GM12878 (cell line): Measurements from ENCODE around the gene PRSS12. TPM values are rescaled to one million over a fixed set of nuclear protein-coding genes. Genes with fewer than 3 reads are reported as not detected.

Source experiments
- ATAC-seq: fragments of 200-7000 bp; cut with Tn5 transposase; 3 replicates; pipeline ENCODE4 v1.9.1; 2020; ENCODE audit warnings: mild to moderate bottlenecking, moderate library complexity
- BruUV-seq: library from RNA; stranded (reverse); fragments of 400-500 nt; replicated peaks from 2 replicates; lab custom pipeline; 2021; lab: Mats Ljungman, UMichigan
- CTCF ChIA-PET: fragments of 300-600 bp; sonication (Branson Sonifier 250); formaldehyde crosslinking; extraction: SDS; loops from one replicate; lab custom pipeline; 2021; ENCODE audit warnings: inconsistent platforms; lab: Yijun Ruan, JAX
- POLR2A ChIA-PET: fragments of 350-600 bp; formaldehyde crosslinking; extraction: SDS; loops from one replicate; lab custom pipeline; 2021; ENCODE audit warnings: inconsistent platforms; lab: Charles Lee
- RAD21 ChIA-PET: fragments of 300-600 bp; sonication (Branson Sonifier 250); formaldehyde crosslinking; loops from one replicate; lab custom pipeline; 2023; ENCODE audit warnings: antibody characterized with exemption; ENCODE audit not compliant: unreplicated experiment; lab: Charles Lee
- SMC1A ChIA-PET: fragments of 300-600 bp; sonication (Branson Sonifier 250); formaldehyde crosslinking; loops from one replicate; lab custom pipeline; 2023; ENCODE audit not compliant: unreplicated experiment, uncharacterized antibody; lab: Charles Lee
- DNase-seq: peaks from one replicate; pipeline ENCODE4 v3.0.0-alpha.2; 2011; ENCODE audit warnings: low read depth, low spot score
- FAIRE-seq: peaks from 3 replicates; lab custom pipeline; 2011; peaks lifted over from hg19 to GRCh38; lab: Jason Lieb, UNC
- H2AFZ ChIP-seq: 2 replicates; pipeline ENCODE4 v1.6.0; 2011; ENCODE audit warnings: low read depth, low read length, control low read depth; ENCODE audit not compliant: control insufficient read depth
- H3K27ac ChIP-seq: 2 replicates; pipeline ENCODE4 v1.5.1; 2011; ENCODE audit warnings: control low read depth; ENCODE audit not compliant: control insufficient read depth, insufficient read depth
- H3K27me3 ChIP-seq, 2 experiments: replicated peaks in 1 of 2; 2 replicates each; pipeline versions ENCODE4 v1.6.0 to v1.6.1; 2011; ENCODE audit warnings: low read length in 1 of 2; ENCODE audit not compliant: control insufficient read depth in 2 of 2, insufficient read depth in 2 of 2
- H3K36me3 ChIP-seq, 2 experiments: 2 replicates each; pipeline ENCODE4 v1.5.1; 2011; ENCODE audit warnings: low read length in 1 of 2; ENCODE audit not compliant: control insufficient read depth in 2 of 2, insufficient read depth in 2 of 2
- H3K4me1 ChIP-seq: 2 replicates; pipeline ENCODE4 v1.6.1; 2011; ENCODE audit warnings: mild to moderate bottlenecking, low read length, moderate library complexity, mixed read lengths; ENCODE audit not compliant: control insufficient read depth, insufficient read depth
- H3K4me2 ChIP-seq: 2 replicates; pipeline ENCODE4 v1.6.0; 2011; ENCODE audit warnings: control low read depth; ENCODE audit not compliant: control insufficient read depth, insufficient read depth
- H3K4me3 ChIP-seq: fragments of 200-600 bp; sonication (generic); 2 replicates; pipeline ENCODE4 v1.5.1; 2016
- H3K79me2 ChIP-seq: 2 replicates; pipeline ENCODE4 v1.6.0; 2011; ENCODE audit warnings: low read length; ENCODE audit not compliant: control insufficient read depth, insufficient read depth
- H3K9ac ChIP-seq: 2 replicates; pipeline ENCODE4 v1.8.0; 2011; ENCODE audit warnings: low read length, control low read depth, mixed read lengths; ENCODE audit not compliant: control insufficient read depth, insufficient read depth
- H3K9me3 ChIP-seq: replicated peaks from 3 replicates; pipeline ENCODE4 v1.5.1; 2011; ENCODE audit warnings: mild to moderate bottlenecking, low read length; ENCODE audit not compliant: control insufficient read depth, insufficient read depth
- H4K20me1 ChIP-seq: 2 replicates; pipeline ENCODE4 v1.6.0; 2011; ENCODE audit not compliant: control insufficient read depth, insufficient read depth
- ASH2L ChIP-seq: fragments of 300-600, 200-600 bp; sonication (generic); IDR thresholded peaks from 2 replicates; pipeline ENCODE4 v1.6.1; 2017; ENCODE audit warnings: low read depth, mild to moderate bottlenecking, borderline replicate concordance
- CREB1 ChIP-seq: IDR thresholded peaks from 2 replicates; pipeline ENCODE4 v1.6.1; 2012; ENCODE audit warnings: low read depth, mild to moderate bottlenecking, inconsistent platforms
- EED ChIP-seq: sonication (generic); IDR thresholded peaks from 2 replicates; pipeline ENCODE4 v1.6.1; 2016; ENCODE audit warnings: antibody characterized with exemption, low read depth
- ETV6 ChIP-seq, 2 experiments: fragments of 450-650 bp in 1 of 2; IDR thresholded peaks in 1 of 2; conservative IDR thresholded peaks in 1 of 2; 2 replicates each; pipeline ENCODE4 v1.6.1; 2014; ENCODE audit warnings: antibody characterized with exemption in 1 of 2, borderline replicate concordance in 1 of 2, low read depth in 1 of 2, mild to moderate bottlenecking in 1 of 2, moderate library complexity in 1 of 2
- IKZF1 ChIP-seq: fragments of 450-650 bp; conservative IDR thresholded peaks from 2 replicates; pipeline ENCODE4 v1.6.1; 2017; ENCODE audit warnings: antibody characterized with exemption, mild to moderate bottlenecking
- JUNB ChIP-seq: IDR thresholded peaks from 2 replicates; pipeline ENCODE4 v1.6.1; 2016; ENCODE audit warnings: antibody characterized with exemption, mild to moderate bottlenecking
- MEF2A ChIP-seq: IDR thresholded peaks from 2 replicates; pipeline ENCODE4 v1.6.1; 2011; ENCODE audit warnings: low read depth, mild to moderate bottlenecking, low read length, moderate library complexity; ENCODE audit not compliant: insufficient read depth
- SPI1 ChIP-seq: IDR thresholded peaks from 2 replicates; pipeline ENCODE4 v1.6.1; 2011; ENCODE audit warnings: low read depth, mild to moderate bottlenecking, low read length, moderate library complexity, borderline replicate concordance; ENCODE audit not compliant: insufficient read depth
- TAF1 ChIP-seq: IDR thresholded peaks from 2 replicates; pipeline ENCODE4 v1.6.1; 2011; ENCODE audit warnings: mild to moderate bottlenecking, low read depth, low read length, borderline replicate concordance
- TCF12 ChIP-seq: IDR thresholded peaks from 2 replicates; pipeline ENCODE4 v1.6.1; 2011; ENCODE audit warnings: low read depth, mild to moderate bottlenecking, low read length
- TCF3 ChIP-seq: IDR thresholded peaks from 2 replicates; pipeline ENCODE4 v1.6.1; 2012; ENCODE audit warnings: low read depth, mild to moderate bottlenecking, low read length, borderline replicate concordance; ENCODE audit not compliant: insufficient read depth
- ZNF217 ChIP-seq: fragments of 450-650 bp; IDR thresholded peaks from 2 replicates; pipeline ENCODE4 v1.6.1; 2017; ENCODE audit warnings: antibody characterized with exemption, mild to moderate bottlenecking
- WGBS: methylation state at CpG from one replicate; pipeline ENCODE4 v1.1.6; 2016; ENCODE audit warnings: low lambda C conversion rate; ENCODE audit not compliant: insufficient replicate concordance, insufficient coverage; ENCODE audit errors: missing lambda C conversion rate; 5-methylcytosine and 5-hydroxymethylcytosine counted together
- in situ Hi-C: fragments of 300-500 bp; cut with MboI; formaldehyde crosslinking; loops from 9 replicates; pipeline ENCODE4 v1.14.3; 2018; ENCODE audit warnings: mixed read lengths
- intact Hi-C: fragments of 100-400 bp; cut with micrococcal nuclease; formaldehyde crosslinking; loops from one replicate; pipeline ENCODE4 v1.14.2; 2022; ENCODE audit not compliant: unreplicated experiment
- polyA plus RNA-seq, 11 experiments: library from polyadenylated mRNA; depleted of rRNA in 4 of 11; unstranded in 6 of 11; stranded (reverse) in 5 of 11; fragments of >200 nt; fragmentation: Nextera tagmentation in 4 of 11; fragmentation: Illumina TruSeq in 1 of 11; extraction: Ambion mirVana in 4 of 11; extraction: Trizol in 1 of 11; gene quantifications; 1 replicate in 1 of 11; 2 replicates in 10 of 11; pipeline versions ENCODE4 v1.2.1 to v1.2.3, GENCODE V29; 2011 to 2016; ENCODE audit warnings: inconsistent platforms in 2 of 11, missing spikeins in 2 of 11, low read depth in 1 of 11
- total RNA-seq, 4 experiments: library from RNA; depleted of rRNA in 3 of 4; stranded (reverse); fragments of >200 nt in 3 of 4; fragmentation: Illumina TruSeq in 1 of 4; extraction: Trizol in 1 of 4; gene quantifications; 2 replicates each; pipeline versions ENCODE4 v1.2.1 to v1.2.3, GENCODE V29; 2013 to 2021
- TF ChIP-seq, protein P1 (sequence below): IDR thresholded peaks from 2 replicates; pipeline ENCODE4 v1.6.1; 2012; ENCODE audit warnings: improper control_type of control experiment, low read depth, low read length; ENCODE audit not compliant: insufficient replicate concordance
- TF ChIP-seq, protein P2 (sequence below), 3 experiments: IDR thresholded peaks in 2 of 3; conservative IDR thresholded peaks in 1 of 3; 2 replicates each; pipeline ENCODE4 v1.5.1; 2011; ENCODE audit warnings: low read depth in 3 of 3, low read length in 3 of 3, mild to moderate bottlenecking in 3 of 3, control low read depth in 2 of 3, moderate library complexity in 2 of 3, inconsistent platforms in 1 of 3, mixed read lengths in 1 of 3; ENCODE audit not compliant: control insufficient read depth in 2 of 3, insufficient read depth in 1 of 3; ENCODE audit errors: extremely low read depth in 1 of 3

Gene PRSS12
- total and polyA plus RNA-seq, 10 of the 15 experiments (the other 5 are each of a cell fraction or from before 2014, with no cell fraction given) = 0.04 to 0.34 (median 0.11) TPM; not detected in 2

DNA sequence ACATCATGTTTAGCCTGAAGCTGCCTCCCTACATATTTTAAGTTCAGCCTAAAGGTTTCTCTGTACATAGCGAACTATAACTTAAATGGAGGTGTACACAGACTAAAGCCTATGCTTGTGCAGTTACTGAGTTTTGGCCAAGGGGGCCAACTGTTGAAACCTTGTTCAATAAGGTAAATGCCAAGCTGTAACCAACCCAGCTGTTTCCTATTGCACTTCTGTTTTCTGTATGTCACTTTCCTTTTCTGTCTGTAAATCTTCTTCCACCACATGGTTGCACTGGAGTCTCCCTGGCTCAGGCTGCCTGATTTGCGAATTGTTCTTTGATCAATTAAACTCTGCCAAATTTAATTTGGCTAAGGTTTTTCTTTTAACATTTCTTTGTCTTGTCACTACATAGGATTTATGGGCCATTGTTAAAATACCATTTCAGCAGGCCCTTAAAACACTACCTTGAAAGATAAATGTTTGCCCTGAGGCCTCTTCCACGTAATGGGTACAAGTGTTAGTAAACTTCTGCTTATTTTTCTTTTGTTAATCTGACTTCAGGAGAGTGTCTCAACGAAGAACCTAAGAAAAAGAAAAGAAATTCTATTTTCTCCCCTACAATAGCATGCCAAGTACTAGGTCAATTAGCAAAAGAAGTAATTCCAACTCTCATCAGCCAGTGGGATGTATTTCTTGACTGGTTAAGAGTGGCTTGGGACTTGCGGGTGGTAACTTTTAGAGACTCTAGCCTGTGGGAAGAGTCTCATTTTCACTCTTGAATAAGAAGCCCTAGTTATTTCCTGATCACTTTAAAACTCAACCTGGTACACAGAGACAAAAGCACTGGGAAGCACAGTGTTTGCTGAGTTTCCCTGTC is 45.7 kb upstream of the PRSS12 start:
- Histone ChIP-seq H3K27me3 (no peaks in the 10 kb centered on the region), H4K20me1 (no peaks in the 10 kb centered on the region), H3K79me2 (no peaks in the 10 kb centered on the region), H3K4me3 (no peak overlapping the region), H2AFZ (peak overlapping the region; percentile 50), H3K9ac (no peak overlapping the region), H3K27ac (no peak overlapping the region; the same call in 1 of the 2 replicates), H3K4me1 (peaks cover 5% of the 10 kb centered on the region), H3K9me3 (no peaks in the 10 kb centered on the region), H3K4me2 (no peak overlapping the region), H3K36me3 (no peaks in the 10 kb centered on the region)
- in situ Hi-C loops = no loop called here
- CTCF ChIA-PET = interaction anchor here (0.9 kb wide), 2 partner anchors 16 to 25 kb away, joined by 4 read pairs; no protein-coding TSS in a partner anchor
- 46% methylated on average over 5 of the region's 5 CpGs for WGBS
- BruUV-seq = no TSS peak
- intact Hi-C loops = no loop called here
- ATAC-seq (peak; percentile 88), FAIRE-seq (peak; percentile 23), DNase-seq (peak; percentile 44)
- SMC1A ChIA-PET = interaction anchor here (0.9 to 3.1 kb wide), 2 partner anchors 18 to 41 kb away, joined by 3 to 17 read pairs; no protein-coding TSS in a partner anchor
- RAD21 ChIA-PET = interaction anchor here (1.1 kb wide), 1 partner anchor 18 kb away, joined by 4 read pairs; no protein-coding TSS in a partner anchor
- POLR2A ChIA-PET = interaction anchor here (1.2 kb wide), 1 partner anchor 15 kb away, joined by 6 read pairs; no protein-coding TSS in a partner anchor
- TF ChIP-seq MEF2A (peak; percentile 66; the same call in 1 of the 2 replicates), ZNF217 (no peak), TCF12 (0 out of 2 replicates have a peak, but pooled peaks have one; percentile 50), ASH2L (no peak), SPI1 (peak; percentile 64), CREB1 (0 out of 2 replicates have a peak, but pooled peaks have one; percentile 30), TCF3 (0 out of 2 replicates have a peak, but pooled peaks have one; percentile 57), JUNB (peak; percentile 39; the same call in 1 of the 2 replicates), TAF1 (no peak), EED (peak; percentile 43; the same call in 1 of the 2 replicates), IKZF1 (no peak), ETV6 (conservative IDR thresholded peaks at IDR 0.05 in 1 of 2, IDR thresholded peaks at IDR 0.05 in 1 of 2; ENCODE audit: borderline replicate concordance in 1 of 2, low read depth in 1 of 2) (peak in 1 of 2 experiments; percentile 63; a peak in 1 of 4 replicates)
- TF ChIP-seq, protein P1, sequence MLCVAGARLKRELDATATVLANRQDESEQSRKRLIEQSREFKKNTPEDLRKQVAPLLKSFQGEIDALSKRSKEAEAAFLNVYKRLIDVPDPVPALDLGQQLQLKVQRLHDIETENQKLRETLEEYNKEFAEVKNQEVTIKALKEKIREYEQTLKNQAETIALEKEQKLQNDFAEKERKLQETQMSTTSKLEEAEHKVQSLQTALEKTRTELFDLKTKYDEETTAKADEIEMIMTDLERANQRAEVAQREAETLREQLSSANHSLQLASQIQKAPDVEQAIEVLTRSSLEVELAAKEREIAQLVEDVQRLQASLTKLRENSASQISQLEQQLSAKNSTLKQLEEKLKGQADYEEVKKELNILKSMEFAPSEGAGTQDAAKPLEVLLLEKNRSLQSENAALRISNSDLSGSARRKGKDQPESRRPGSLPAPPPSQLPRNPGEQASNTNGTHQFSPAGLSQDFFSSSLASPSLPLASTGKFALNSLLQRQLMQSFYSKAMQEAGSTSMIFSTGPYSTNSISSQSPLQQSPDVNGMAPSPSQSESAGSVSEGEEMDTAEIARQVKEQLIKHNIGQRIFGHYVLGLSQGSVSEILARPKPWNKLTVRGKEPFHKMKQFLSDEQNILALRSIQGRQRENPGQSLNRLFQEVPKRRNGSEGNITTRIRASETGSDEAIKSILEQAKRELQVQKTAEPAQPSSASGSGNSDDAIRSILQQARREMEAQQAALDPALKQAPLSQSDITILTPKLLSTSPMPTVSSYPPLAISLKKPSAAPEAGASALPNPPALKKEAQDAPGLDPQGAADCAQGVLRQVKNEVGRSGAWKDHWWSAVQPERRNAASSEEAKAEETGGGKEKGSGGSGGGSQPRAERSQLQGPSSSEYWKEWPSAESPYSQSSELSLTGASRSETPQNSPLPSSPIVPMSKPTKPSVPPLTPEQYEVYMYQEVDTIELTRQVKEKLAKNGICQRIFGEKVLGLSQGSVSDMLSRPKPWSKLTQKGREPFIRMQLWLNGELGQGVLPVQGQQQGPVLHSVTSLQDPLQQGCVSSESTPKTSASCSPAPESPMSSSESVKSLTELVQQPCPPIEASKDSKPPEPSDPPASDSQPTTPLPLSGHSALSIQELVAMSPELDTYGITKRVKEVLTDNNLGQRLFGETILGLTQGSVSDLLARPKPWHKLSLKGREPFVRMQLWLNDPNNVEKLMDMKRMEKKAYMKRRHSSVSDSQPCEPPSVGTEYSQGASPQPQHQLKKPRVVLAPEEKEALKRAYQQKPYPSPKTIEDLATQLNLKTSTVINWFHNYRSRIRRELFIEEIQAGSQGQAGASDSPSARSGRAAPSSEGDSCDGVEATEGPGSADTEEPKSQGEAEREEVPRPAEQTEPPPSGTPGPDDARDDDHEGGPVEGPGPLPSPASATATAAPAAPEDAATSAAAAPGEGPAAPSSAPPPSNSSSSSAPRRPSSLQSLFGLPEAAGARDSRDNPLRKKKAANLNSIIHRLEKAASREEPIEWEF = peak; percentile 51
- TF ChIP-seq, protein P2, sequence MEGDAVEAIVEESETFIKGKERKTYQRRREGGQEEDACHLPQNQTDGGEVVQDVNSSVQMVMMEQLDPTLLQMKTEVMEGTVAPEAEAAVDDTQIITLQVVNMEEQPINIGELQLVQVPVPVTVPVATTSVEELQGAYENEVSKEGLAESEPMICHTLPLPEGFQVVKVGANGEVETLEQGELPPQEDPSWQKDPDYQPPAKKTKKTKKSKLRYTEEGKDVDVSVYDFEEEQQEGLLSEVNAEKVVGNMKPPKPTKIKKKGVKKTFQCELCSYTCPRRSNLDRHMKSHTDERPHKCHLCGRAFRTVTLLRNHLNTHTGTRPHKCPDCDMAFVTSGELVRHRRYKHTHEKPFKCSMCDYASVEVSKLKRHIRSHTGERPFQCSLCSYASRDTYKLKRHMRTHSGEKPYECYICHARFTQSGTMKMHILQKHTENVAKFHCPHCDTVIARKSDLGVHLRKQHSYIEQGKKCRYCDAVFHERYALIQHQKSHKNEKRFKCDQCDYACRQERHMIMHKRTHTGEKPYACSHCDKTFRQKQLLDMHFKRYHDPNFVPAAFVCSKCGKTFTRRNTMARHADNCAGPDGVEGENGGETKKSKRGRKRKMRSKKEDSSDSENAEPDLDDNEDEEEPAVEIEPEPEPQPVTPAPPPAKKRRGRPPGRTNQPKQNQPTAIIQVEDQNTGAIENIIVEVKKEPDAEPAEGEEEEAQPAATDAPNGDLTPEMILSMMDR (IDR thresholded peaks at IDR 0.05 in 2 of 3, conservative IDR thresholded peaks at IDR 0.05 in 1 of 3; ENCODE audit: control insufficient read depth in 2 of 3, extremely low read depth in 1 of 3, insufficient read depth in 1 of 3, low read depth in 3 of 3, low read length in 3 of 3) = no peak
